DND-41 (cell line): Measurements from ENCODE around the gene JSRP1.

Experiments used
- ATAC-seq: fragments of 200-7000 bp; cut with Tn5 transposase; 3 replicates; pipeline ENCODE4 v1.9.1; 2021; ENCODE audit warnings: low read depth; ENCODE audit not compliant: insufficient read depth
- DNase-seq: peaks from one replicate; pipeline ENCODE4 v3.0.0-alpha.2; 2020
- H2AFZ ChIP-seq: 2 replicates; pipeline ENCODE4 v1.6.0; 2012; ENCODE audit warnings: low read depth, low read length
- H3K27ac ChIP-seq: 2 replicates; pipeline ENCODE4 v1.5.1; 2012; ENCODE audit warnings: low read length, inconsistent platforms
- H3K27me3 ChIP-seq: fragments of 200-600 bp; sonication (generic); 2 replicates; pipeline ENCODE4 v1.6.0; 2012; ENCODE audit warnings: low read length, mild to moderate bottlenecking, inconsistent platforms; ENCODE audit not compliant: insufficient read depth, poor library complexity
- H3K36me3 ChIP-seq: 2 replicates; pipeline ENCODE4 v1.5.1; 2012; ENCODE audit warnings: low read length, inconsistent platforms; ENCODE audit not compliant: insufficient read depth
- H3K4me1 ChIP-seq: 2 replicates; pipeline ENCODE4 v1.5.1; 2012; ENCODE audit warnings: mild to moderate bottlenecking, low read length; ENCODE audit not compliant: insufficient read depth
- H3K4me2 ChIP-seq: 2 replicates; pipeline ENCODE4 v1.6.0; 2012; ENCODE audit warnings: mild to moderate bottlenecking, moderate library complexity, low read length, inconsistent platforms; ENCODE audit not compliant: insufficient read depth
- H3K4me3 ChIP-seq, 2 experiments: fragments of 200-600 bp in 1 of 2; shearing (Covaris generic) in 1 of 2; 2 replicates each; pipeline ENCODE4 v1.5.1; 2012 to 2016; ENCODE audit warnings: inconsistent platforms in 2 of 2, low read length in 2 of 2, mild to moderate bottlenecking in 2 of 2, low read depth in 1 of 2, moderate library complexity in 1 of 2
- H3K79me2 ChIP-seq: 2 replicates; pipeline ENCODE4 v1.6.0; 2012; ENCODE audit warnings: low read length, inconsistent platforms; ENCODE audit not compliant: insufficient read depth
- H3K9ac ChIP-seq: 2 replicates; pipeline ENCODE4 v1.6.0; 2012; ENCODE audit warnings: low read depth, mild to moderate bottlenecking, inconsistent platforms, low read length, moderate library complexity
- H3K9me3 ChIP-seq: 2 replicates; pipeline ENCODE4 v1.5.1; 2012; ENCODE audit warnings: low read length, moderate library complexity, mild to moderate bottlenecking, inconsistent platforms; ENCODE audit not compliant: insufficient read depth, severe bottlenecking
- H4K20me1 ChIP-seq: 2 replicates; pipeline ENCODE4 v1.6.0; 2012; ENCODE audit warnings: low read length; ENCODE audit not compliant: insufficient read depth
- CTCF ChIP-seq: IDR thresholded peaks from 2 replicates; pipeline ENCODE4 v1.5.1; 2012; ENCODE audit warnings: borderline replicate concordance, low read length, moderate library complexity, mild to moderate bottlenecking; ENCODE audit not compliant: poor library complexity, severe bottlenecking; ENCODE audit errors: extremely low read depth
- EZH2 ChIP-seq: IDR thresholded peaks from 3 replicates; pipeline ENCODE4 v1.6.1; 2012; ENCODE audit warnings: borderline replicate concordance, low read depth, mild to moderate bottlenecking, moderate library complexity, low read length, inconsistent platforms; ENCODE audit not compliant: severe bottlenecking

The JSRP1 gene

GRCh38 chr19:2228157-2229030, 27.8 kb downstream of the JSRP1 start:
- Histone ChIP-seq H3K27ac (no peak overlapping the region), H3K4me2 (no peak overlapping the region), H3K36me3 (peaks cover 93% of the 10 kb centered on the region), H3K27me3 (no peaks in the 10 kb centered on the region), H3K9me3 (no peaks in the 10 kb centered on the region), H3K79me2 (peaks cover 36% of the 10 kb centered on the region), H3K9ac (no peak overlapping the region), H2AFZ (no peak overlapping the region), H4K20me1 (peaks cover 52% of the 10 kb centered on the region), H3K4me1 (peaks cover 8% of the 10 kb centered on the region), H3K4me3 (no peak overlapping the region)
- ATAC-seq (no peak), DNase-seq (no peak)
- TF ChIP-seq EZH2 (no peak), CTCF (no peak)

GRCh38 chr19:2227415-2228156, 28.6 kb downstream of the JSRP1 start:
- Histone ChIP-seq H4K20me1 (peaks cover 44% of the 10 kb centered on the region), H3K27ac (no peak overlapping the region), H3K4me3 (no peak overlapping the region), H3K9me3 (no peaks in the 10 kb centered on the region), H3K4me2 (no peak overlapping the region), H3K4me1 (no peaks in the 10 kb centered on the region), H2AFZ (no peak overlapping the region), H3K79me2 (peaks cover 28% of the 10 kb centered on the region), H3K27me3 (no peaks in the 10 kb centered on the region), H3K36me3 (peaks cover 91% of the 10 kb centered on the region), H3K9ac (no peak overlapping the region)
- no peak for DNase-seq
- ATAC-seq = no peak
- TF ChIP-seq CTCF (no peak), EZH2 (no peak)

- peaks cover 41% of the 10 kb centered on the region for H4K20me1 ChIP-seq
- no peak for TF ChIP-seq CTCF
- no peak for TF ChIP-seq EZH2
- no peak overlapping the region for H3K27ac ChIP-seq
- H3K4me3 ChIP-seq = no peak overlapping the region
- DNase-seq (no peak), ATAC-seq (no peak)
- peaks cover 22% of the 10 kb centered on the region for H3K79me2 ChIP-seq
- no peak overlapping the region for H2AFZ ChIP-seq
- no peak overlapping the region for H3K9ac ChIP-seq
- H3K9me3 ChIP-seq = no peaks in the 10 kb centered on the region
- no peak overlapping the region for H3K4me2 ChIP-seq
- H3K4me1 ChIP-seq = no peaks in the 10 kb centered on the region
- H3K27me3 ChIP-seq = no peaks in the 10 kb centered on the region
- H3K36me3 ChIP-seq = peaks cover 93% of the 10 kb centered on the region
Observed at GRCh38 chr19:2226840-2227360, 29.3 kb downstream of the JSRP1 start.
